ENCODE results near the gene PKP4. TPM values are rescaled to one million over a fixed set of nuclear protein-coding genes. Genes with fewer than 3 reads are reported as not detected.

Gene PKP4
- total RNA-seq, 1 donor: 33.3 TPM

- no peak overlapping the region for H3K4me3 ChIP-seq (ENCODE audit: low read depth, low read length)
- TF ChIP-seq CTCF (IDR thresholded peaks at IDR 0.05; ENCODE audit: insufficient read depth, low read length): no peak
These were observed 103.5 kb downstream of the PKP4 start for GRCh38 chr2:158560259-158560658.

GRCh38 chr2:158561054-158561453 is 104.3 kb downstream of the PKP4 start:
- DNase-seq (ENCODE audit: low read depth): no peak
- no peak overlapping the region for H3K4me3 ChIP-seq (ENCODE audit: low read depth, low read length)
- no peak for TF ChIP-seq CTCF (IDR thresholded peaks at IDR 0.05; ENCODE audit: insufficient read depth, low read length)

More at GRCh38 chr2:158560259-158560658, 103.5 kb downstream of the PKP4 start:
- no peak for DNase-seq (ENCODE audit: low read depth)

- DNase-seq (ENCODE audit: low read depth): no peak
- no peak for TF ChIP-seq CTCF (IDR thresholded peaks at IDR 0.05; ENCODE audit: insufficient read depth, low read length)
- H3K4me3 ChIP-seq (ENCODE audit: low read depth, low read length): no peak overlapping the region
These were observed 110.5 kb downstream of the PKP4 start for GRCh38 chr2:158567208-158567607.

- no peak for DNase-seq (ENCODE audit: low read depth)
- no peak for TF ChIP-seq CTCF (IDR thresholded peaks at IDR 0.05; ENCODE audit: insufficient read depth, low read length)
These were observed 112.5 kb downstream of the PKP4 start for GRCh38 chr2:158569284-158569683.

GRCh38 chr2:158570869-158571268 is 114.1 kb downstream of the PKP4 start:
- DNase-seq (ENCODE audit: low read depth): no peak
- H3K4me3 ChIP-seq (ENCODE audit: low read depth, low read length): no peak overlapping the region
- no peak for TF ChIP-seq CTCF (IDR thresholded peaks at IDR 0.05; ENCODE audit: insufficient read depth, low read length)

More at GRCh38 chr2:158569284-158569683, 112.5 kb downstream of the PKP4 start:
- no peak overlapping the region for H3K4me3 ChIP-seq (ENCODE audit: low read depth, low read length)

GRCh38 chr2:158573739-158574138 is 117.0 kb downstream of the PKP4 start:
- no peak for DNase-seq (ENCODE audit: low read depth)
- no peak overlapping the region for H3K4me3 ChIP-seq (ENCODE audit: low read depth, low read length)
- no peak for TF ChIP-seq CTCF (IDR thresholded peaks at IDR 0.05; ENCODE audit: insufficient read depth, low read length)

- no peak overlapping the region for H3K4me3 ChIP-seq (ENCODE audit: low read depth, low read length)
- DNase-seq (ENCODE audit: low read depth): peak; percentile 15
- TF ChIP-seq CTCF (IDR thresholded peaks at IDR 0.05; ENCODE audit: insufficient read depth, low read length): no peak
These were observed 118.4 kb downstream of the PKP4 start for GRCh38 chr2:158575051-158575635.

Measured in fibroblast of the aortic adventitia (primary cell).